Activated naive CD4-positive, alpha-beta T cell (primary cell): ENCODE data around the gene PRKCE.

Source experiments
- DNase-seq, 4 experiments: peaks; one replicate each; lab custom pipeline; 2025; lab: John Stamatoyannopoulos, UW

PRKCE gene

GRCh38 chr2:45809205-45809604, 157.7 kb downstream of the PRKCE start:
- no peak for DNase-seq

GRCh38 chr2:45812011-45812500, 160.6 kb downstream of the PRKCE start:
- DNase-seq = no peak

DNA sequence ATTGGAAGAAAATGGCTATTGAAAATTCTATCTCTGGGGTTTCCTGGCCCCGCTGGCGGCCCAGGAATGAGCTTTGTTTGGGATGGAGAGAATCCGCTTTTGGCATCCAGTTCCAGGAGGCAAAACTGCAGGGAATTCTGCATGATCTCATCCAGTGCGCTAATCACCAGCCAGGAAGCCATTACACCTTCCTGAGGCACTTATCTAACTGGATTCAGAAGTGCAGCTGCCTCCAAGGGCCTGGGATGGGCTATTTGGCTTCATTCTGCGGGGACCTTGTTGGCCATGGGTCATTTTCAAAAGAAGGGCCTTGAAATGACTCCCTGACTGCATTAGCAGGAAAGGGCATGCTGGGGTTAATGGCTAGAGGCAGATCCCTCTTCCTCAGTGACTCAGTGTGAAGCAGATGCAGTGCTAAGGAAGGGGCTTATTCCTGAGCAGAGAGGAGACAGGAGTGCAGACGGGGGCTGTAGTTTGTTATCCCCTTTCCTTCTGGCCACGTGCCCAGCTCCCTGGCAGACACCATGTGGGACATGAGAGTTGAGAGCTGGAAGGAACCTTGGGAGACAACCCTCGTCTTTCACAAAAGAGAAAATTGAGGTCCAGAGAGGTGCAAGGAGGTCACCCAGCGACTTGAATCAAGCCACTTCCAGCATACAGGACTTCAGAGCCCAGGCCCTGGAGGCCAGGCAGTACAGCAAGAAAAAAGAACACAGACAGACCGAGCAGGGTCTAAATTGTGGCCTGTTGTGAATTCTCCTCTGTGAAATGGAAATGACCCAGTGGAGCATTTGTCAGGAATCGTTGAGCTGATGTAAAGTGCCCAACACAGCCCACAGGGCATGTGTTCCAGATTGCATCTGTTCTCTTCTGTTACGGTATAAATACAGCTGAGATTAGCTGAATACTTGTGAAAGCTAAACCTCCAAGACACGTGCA, 161.8 kb downstream of the PRKCE start:
- no peak for DNase-seq

DNA sequence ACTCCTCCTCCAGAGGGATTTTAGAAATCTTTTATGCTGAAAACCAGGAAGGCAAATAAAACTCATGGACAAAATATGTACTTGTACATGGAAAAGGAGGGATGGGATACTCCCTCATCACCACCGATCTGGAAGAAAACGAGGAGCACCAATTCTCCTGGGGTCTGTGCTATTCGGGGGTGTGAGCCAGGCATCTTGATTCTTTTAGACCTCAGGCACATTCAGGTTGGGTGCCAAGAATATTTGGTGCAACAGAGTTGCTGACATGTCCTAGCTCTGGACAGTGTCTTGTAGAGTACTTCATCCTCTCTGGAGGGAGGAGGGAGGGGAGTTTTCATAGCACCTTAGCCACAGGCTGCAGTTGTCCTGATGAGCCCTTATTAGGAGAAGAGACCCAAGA, 163.0 kb downstream of the PRKCE start:
- no peak for DNase-seq

DNA sequence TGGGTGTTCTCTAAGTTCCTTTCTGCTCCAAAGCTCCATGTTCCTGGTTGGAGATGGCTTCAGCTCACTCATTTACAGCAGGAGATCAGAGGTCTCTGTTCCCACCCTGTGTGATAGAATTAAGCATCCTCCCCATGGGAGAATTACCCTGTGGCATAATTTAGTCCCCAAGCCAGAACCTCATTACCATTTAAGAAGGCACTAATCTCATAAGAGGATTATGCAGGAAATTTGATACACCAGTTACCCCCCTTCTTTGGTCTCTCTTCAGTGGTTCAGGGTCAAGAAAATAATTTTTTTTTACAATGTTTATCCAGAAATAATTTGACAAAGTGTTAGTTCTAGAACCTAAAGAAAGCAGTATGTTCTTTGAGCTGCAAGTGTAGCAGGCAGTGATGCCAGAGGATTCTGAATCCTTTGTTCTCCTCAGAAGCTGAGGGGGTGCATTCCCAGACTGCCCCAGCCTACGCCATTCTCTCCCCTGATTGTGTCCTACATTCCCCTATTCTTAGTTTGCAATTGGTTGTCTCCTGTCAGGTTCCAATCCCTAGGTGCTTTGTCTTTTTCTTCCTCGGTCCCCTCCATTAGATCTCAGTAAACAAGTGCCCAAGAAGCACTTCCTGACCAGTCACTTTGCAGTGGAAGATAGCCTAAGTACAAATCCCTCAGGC, 163.6 kb downstream of the PRKCE start:
- DNase-seq = no peak

GRCh38 chr2:45816272-45816671, 164.8 kb downstream of the PRKCE start:
- DNase-seq = no peak

DNA sequence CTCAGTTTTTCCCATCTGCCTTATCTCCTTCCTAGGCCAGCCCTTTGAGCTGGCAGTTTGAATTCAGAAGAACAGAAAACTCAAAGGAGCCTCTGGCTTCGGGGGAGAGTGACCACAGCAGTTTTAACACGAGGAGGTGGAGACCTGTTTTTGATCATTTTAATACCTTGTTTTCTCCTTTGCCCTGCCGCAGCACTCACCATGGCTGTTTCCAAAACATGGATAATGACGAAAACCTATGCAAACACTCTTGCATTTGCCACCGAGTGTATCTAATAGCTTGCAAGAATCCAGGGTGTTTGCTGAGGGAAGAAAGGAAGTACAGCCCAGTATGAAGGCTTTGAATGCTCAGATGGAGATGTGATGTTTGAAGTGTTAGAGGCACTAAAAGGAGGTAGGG, 167.1 kb downstream of the PRKCE start:
- no peak for DNase-seq

GRCh38 chr2:45820048-45820447, 168.6 kb downstream of the PRKCE start:
- DNase-seq = no peak

GRCh38 chr2:45821558-45822271, 170.2 kb downstream of the PRKCE start:
- no peak for DNase-seq

GRCh38 chr2:45822272-45822630, 170.8 kb downstream of the PRKCE start:
- no peak for DNase-seq

DNA sequence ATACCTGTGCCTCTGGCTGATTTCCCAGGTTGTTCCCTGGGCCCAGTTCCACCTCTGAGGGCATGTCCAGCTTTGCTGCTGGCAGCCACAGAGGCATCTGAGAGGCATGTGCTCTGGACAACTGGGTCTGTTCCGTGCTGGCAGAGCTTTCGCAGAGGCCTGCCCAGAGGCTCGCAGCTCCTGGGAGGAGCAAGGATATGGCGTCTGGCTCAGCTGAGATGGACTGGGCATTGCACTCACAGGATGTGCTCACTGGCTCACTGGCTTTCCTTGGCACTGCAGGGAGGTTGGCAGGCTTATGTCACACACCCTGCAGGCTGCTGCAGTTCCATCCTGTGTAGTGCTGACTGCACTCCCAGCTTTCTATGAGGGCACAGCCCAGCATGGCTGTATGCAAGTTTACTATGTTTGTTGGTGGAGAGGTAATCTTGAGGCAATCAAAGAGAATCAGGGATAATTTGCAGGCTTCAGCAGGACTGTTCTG, 172.3 kb downstream of the PRKCE start:
- DNase-seq = no peak

DNA sequence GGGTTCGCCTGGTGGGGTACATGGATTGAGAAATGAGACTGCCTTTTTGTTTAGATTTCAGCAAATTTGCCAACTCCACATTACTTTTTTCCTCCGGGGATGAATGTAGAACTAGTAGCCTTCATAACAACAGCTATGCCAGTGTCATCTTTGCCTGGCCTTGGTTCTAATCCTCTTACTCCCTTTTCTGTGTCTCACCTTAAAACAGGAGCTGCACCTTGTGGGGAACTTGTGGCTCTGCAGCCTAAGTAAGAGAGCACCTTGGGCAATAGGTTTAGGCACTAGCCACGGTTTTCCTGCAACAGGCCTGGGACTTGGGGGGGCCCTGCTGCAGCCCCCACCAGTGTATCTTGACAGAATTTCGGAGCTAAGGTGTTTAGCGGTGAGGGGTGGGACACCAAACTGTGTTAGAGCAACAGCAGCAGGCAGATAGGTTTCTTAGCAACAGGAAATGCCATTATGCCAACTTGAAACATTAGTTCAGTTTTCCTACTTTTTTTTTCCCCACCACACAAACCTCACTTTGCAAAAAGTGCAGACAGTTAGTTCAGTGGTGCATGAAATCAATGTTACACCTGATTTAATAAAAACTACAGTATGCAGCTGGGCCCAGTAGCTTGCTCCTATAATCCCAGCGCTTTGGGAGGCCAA, 173.7 kb downstream of the PRKCE start:
- DNase-seq = no peak

DNA sequence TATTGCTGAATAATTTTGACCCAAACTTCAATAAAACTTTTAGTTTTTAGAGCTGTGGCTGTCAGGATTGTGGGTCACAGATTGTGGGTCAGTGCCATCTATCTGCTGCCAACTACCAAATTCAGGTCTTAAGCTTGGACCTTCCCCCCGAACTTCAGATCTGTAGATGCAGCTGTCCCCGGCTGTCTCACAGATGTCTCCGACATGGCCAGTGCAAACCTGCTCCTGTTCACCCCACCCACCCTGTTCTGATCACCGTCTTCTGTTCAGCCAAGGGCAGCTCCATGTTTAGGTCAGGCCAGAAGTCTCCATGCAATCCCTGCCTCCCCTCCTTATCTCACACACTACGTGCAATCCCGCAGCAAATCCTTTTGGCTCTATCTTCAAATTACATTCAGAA, 175.0 kb downstream of the PRKCE start:
- DNase-seq = no peak

DNA sequence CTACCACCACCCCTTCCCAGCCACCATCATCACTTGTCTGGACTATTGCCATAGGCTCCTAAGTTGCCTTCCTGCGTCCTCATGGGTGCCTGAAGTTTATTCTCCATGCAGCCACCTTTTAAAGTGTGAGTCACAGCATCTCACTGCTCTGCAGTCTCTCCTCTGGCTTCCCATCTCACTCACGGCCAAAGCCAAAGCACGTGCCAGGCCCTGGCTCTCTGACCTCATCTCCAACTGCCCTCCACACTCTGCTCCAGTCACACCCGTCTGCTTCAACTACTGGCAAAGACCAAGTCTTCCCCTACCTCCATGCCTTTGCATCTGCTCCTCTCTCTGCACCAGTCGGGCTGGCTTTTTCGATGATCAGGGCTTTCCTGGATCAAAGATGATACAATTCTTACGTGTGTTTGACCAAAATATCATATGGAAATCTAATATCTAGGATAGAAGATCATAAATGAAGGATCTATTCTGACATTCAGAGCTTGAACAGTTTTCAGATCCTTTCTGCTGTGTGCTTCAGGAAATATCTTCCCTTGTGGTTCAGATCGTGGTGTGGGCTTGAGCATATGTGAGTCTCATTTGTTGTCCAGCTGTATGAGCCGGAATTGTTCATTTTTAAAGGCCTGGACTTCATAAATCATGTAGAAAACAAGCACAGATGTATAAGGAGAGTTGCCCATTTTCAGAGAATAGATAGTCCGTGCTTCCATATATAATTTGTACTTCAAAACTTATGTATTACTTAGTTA, 175.6 kb downstream of the PRKCE start:
- no peak for DNase-seq

DNA sequence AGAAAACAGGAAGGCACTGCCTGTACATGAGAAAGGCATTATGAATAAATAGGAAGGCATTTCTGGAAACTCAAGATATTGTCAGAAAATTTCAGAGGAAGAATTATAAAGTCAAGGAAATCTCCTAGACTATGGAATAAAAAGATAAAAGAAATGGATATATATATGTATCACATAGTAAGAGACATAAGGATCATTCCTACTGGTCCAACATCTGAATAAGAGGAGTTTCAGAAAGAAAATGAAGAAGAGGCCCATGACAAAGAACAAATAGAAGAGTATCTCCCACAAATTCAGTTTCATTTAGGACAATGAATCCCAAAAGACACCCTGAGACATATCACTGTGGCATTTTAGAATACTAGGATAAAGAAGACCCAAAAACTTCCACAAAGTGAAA, 178.8 kb downstream of the PRKCE start:
- no peak for DNase-seq

- no peak for DNase-seq
These were observed 182.0 kb downstream of the PRKCE start for GRCh38 chr2:45833301-45833967.

GRCh38 chr2:45833968-45834344, 182.5 kb downstream of the PRKCE start:
- no peak for DNase-seq

- no peak for DNase-seq
These were observed 182.9 kb downstream of the PRKCE start for GRCh38 chr2:45834372-45834771.

- no peak for DNase-seq
These were observed 183.4 kb downstream of the PRKCE start for GRCh38 chr2:45834858-45835257.

DNA sequence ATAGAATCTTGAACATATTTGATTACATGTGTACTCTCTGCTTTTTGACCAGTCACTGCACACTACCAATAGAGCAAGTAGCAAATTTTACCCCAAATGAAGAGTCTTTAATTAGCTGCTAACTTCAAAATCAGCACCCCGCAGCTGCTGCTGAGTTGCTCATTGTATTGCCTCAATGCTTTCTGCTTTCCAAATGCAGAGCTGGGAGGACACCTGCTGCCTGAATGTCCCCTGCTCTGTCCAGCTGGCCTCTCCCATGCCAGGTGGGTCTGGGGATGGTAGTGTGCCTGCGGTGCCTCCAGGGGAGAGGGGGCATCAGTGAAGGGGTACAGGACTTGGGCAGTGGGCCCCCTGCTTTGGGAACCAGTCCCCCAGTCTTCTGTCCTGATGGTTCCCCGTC, 184.8 kb downstream of the PRKCE start:
- no peak for DNase-seq

DNA sequence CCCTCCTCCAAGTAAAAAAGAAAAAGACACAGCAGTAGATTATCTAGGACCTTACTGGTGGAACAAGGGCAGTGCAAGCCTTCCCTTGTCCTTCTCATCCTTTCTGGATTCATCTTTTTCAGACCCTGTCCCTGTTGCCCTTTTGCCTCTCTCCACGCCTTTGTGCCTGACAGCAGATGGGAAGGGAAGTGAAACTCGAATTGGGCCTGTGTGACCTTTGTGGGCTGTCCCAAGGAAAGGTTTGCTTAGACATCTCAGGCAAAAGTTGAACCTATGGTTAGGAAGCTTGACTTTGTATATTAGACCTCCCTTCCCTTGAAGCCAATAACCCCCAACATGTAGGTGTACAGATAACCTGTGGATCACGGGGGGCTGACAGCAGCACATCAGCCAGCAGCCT, 185.3 kb downstream of the PRKCE start:
- no peak for DNase-seq
